MM.1S (cell line): ENCODE results near the gene ABCC9.

ENCODE experiments used
- DNase-seq: peaks from one replicate; pipeline ENCODE4 v3.0.0-alpha.2; 2015
- H2AFZ ChIP-seq: fragments of 300-600 bp; sonication (generic); 2 replicates; pipeline ENCODE4 v1.6.0; 2016; ENCODE audit warnings: antibody characterized with exemption, low read length
- H3F3A ChIP-seq: fragments of 300-600 bp; sonication (generic); 2 replicates; pipeline ENCODE4 v1.6.1; 2016; ENCODE audit warnings: mild to moderate bottlenecking, antibody characterized with exemption, low read length, moderate library complexity, mixed read lengths; ENCODE audit not compliant: insufficient read depth
- H3K27ac ChIP-seq: fragments of 300-600 bp; sonication (generic); 2 replicates; pipeline ENCODE4 v1.5.1; 2016; ENCODE audit warnings: mild to moderate bottlenecking, low read length
- H3K27me3 ChIP-seq: fragments of 300-600 bp; sonication (generic); replicated peaks from 2 replicates; pipeline ENCODE4 v1.6.0; 2016; ENCODE audit warnings: low read length; ENCODE audit not compliant: insufficient read depth
- H3K36me3 ChIP-seq: fragments of 300-600 bp; sonication (generic); replicated peaks from 2 replicates; pipeline ENCODE4 v1.6.1; 2016; ENCODE audit warnings: mild to moderate bottlenecking, low read length, mixed read lengths; ENCODE audit not compliant: insufficient read depth
- H3K4me1 ChIP-seq: fragments of 300-600 bp; sonication (generic); 2 replicates; pipeline ENCODE4 v1.6.1; 2016; ENCODE audit warnings: low read length, mixed read lengths
- H3K4me2 ChIP-seq: fragments of 300-600 bp; sonication (generic); 2 replicates; pipeline ENCODE4 v1.6.0; 2016; ENCODE audit warnings: low read depth, low read length
- H3K4me3 ChIP-seq: fragments of 300-600 bp; sonication (generic); 2 replicates; pipeline ENCODE4 v1.5.1; 2016; ENCODE audit warnings: low read length, mixed read lengths
- H3K79me2 ChIP-seq: fragments of 300-600 bp; sonication (generic); 2 replicates; pipeline ENCODE4 v1.6.1; 2016; ENCODE audit warnings: mixed run types, low read length, mixed read lengths
- H3K9ac ChIP-seq: fragments of 300-600 bp; sonication (generic); 2 replicates; pipeline ENCODE4 v1.6.1; 2016; ENCODE audit warnings: low read length, mixed read lengths
- H3K9me2 ChIP-seq: fragments of 300-600 bp; sonication (generic); replicated peaks from 2 replicates; pipeline ENCODE4 v1.6.1; 2016; ENCODE audit warnings: mild to moderate bottlenecking, low read length, mixed read lengths; ENCODE audit not compliant: insufficient read depth
- H3K9me3 ChIP-seq: fragments of 300-600 bp; sonication (generic); replicated peaks from 2 replicates; pipeline ENCODE4 v1.6.1; 2016; ENCODE audit warnings: mild to moderate bottlenecking, low read length, mixed read lengths; ENCODE audit not compliant: insufficient read depth
- H4K20me1 ChIP-seq: fragments of 300-600 bp; sonication (generic); 2 replicates; pipeline ENCODE4 v1.6.1; 2016; ENCODE audit warnings: mild to moderate bottlenecking, low read length, moderate library complexity, mixed read lengths; ENCODE audit not compliant: insufficient read depth
- CTCF ChIP-seq: fragments of 300-600 bp; sonication (generic); IDR thresholded peaks from 2 replicates; pipeline ENCODE4 v1.5.1; 2016; ENCODE audit warnings: antibody characterized with exemption, low read length, mixed read lengths
- EZH2 ChIP-seq: fragments of 300-600 bp; sonication (generic); optimal IDR thresholded peaks from 2 replicates; pipeline ENCODE3; 2017; ENCODE audit warnings: low read depth, mild to moderate bottlenecking, antibody characterized with exemption, low read length, mixed read lengths
- EZH2phosphoT487 ChIP-seq: fragments of 300-600 bp; sonication (generic); IDR thresholded peaks from 2 replicates; pipeline ENCODE4 v1.6.1; 2018; ENCODE audit warnings: antibody characterized with exemption, low read length

ABCC9 gene

DNA sequence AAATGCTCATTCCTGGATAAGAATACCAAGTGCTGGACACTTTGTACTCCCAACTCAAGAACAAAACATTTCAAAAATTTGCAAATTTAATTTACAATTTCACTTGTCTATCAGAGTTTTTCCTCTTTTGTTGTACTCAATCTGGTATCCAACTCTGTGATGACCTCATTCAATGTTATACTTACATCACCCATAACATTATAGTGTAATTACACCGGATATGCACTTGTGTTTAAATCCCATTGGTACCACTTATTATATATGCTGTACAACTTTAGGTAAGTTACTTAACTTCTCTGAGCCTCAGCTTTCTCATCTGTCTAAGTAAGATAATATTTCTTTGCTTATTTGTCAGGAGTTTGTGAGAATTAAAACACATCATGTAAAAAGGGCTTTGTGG, 90.1 kb downstream of the ABCC9 start:
- TF ChIP-seq EZH2 = no peak
- no peak for TF ChIP-seq EZH2phosphoT487
- TF ChIP-seq CTCF = no peak

DNA sequence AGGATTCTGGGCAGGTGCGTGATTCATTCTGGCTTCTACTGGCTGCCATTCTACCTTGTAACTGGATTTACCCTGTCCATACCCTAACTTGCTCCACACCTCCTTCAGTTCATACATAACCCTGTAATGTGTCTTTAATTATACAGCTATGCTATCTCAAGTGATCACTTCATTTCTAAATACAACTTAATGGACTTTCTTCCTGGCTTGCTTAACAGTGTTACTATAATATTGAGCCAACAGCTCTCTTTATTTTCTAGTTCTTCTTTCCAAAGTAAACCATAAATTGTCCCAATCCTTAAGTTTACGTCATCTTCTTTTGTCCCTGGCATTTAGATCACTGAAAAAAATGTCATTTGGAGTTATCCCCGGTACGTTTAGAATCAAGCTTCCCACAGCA, 90.8 kb downstream of the ABCC9 start:
- no peaks in the 10 kb centered on the region for H3K27me3 ChIP-seq
- H3K9me2 ChIP-seq = no peaks in the 10 kb centered on the region
- no peaks in the 10 kb centered on the region for H3K79me2 ChIP-seq
- no peak for DNase-seq
- H2AFZ ChIP-seq = no peak overlapping the region
- no peaks in the 10 kb centered on the region for H3K4me1 ChIP-seq
- no peak overlapping the region for H3K4me2 ChIP-seq
- no peak overlapping the region for H3K9ac ChIP-seq
- H3F3A ChIP-seq = no peaks in the 10 kb centered on the region
- H3K9me3 ChIP-seq = no peaks in the 10 kb centered on the region
- no peak overlapping the region for H3K27ac ChIP-seq
- no peak overlapping the region for H3K4me3 ChIP-seq
- H4K20me1 ChIP-seq = no peaks in the 10 kb centered on the region
- no peaks in the 10 kb centered on the region for H3K36me3 ChIP-seq
- TF ChIP-seq CTCF = no peak
- TF ChIP-seq EZH2phosphoT487 = no peak
- no peak for TF ChIP-seq EZH2

More for the DNA sequence above, 90.1 kb downstream of the ABCC9 start:
- H3K27me3 ChIP-seq = no peaks in the 10 kb centered on the region
- no peaks in the 10 kb centered on the region for H3K79me2 ChIP-seq
- H3K36me3 ChIP-seq = no peaks in the 10 kb centered on the region
- no peak overlapping the region for H3K4me3 ChIP-seq
- no peak overlapping the region for H3K27ac ChIP-seq
- no peaks in the 10 kb centered on the region for H3K9me3 ChIP-seq
- H2AFZ ChIP-seq = no peak overlapping the region
- no peaks in the 10 kb centered on the region for H4K20me1 ChIP-seq
- H3F3A ChIP-seq = no peaks in the 10 kb centered on the region
- no peak for DNase-seq
- no peak overlapping the region for H3K9ac ChIP-seq
- no peak overlapping the region for H3K4me2 ChIP-seq
- H3K4me1 ChIP-seq = no peaks in the 10 kb centered on the region
- no peaks in the 10 kb centered on the region for H3K9me2 ChIP-seq

DNA sequence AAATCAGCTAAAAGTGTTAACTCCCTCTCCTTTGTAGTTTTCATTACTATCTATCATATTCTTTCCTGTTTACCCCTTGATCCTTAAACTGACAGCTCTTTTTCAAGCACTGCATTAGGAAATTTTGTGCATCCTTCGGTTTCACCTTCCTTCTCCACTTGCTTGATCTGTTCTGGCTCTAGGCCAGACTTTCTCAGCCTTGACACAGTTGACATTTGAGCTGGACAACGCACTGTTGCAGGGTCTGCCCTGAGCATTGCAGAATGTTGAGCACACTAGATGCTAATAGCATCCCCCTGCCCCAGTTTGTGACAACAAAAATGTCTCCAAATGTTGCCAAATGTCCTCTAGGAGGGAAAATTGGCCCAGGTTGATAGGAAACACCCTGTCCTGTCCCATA, 91.3 kb downstream of the ABCC9 start:
- H3K4me2 ChIP-seq = no peak overlapping the region
- no peaks in the 10 kb centered on the region for H3K79me2 ChIP-seq
- no peaks in the 10 kb centered on the region for H3K4me1 ChIP-seq
- H3K27ac ChIP-seq = no peak overlapping the region
- H3K9me2 ChIP-seq = no peaks in the 10 kb centered on the region
- no peak overlapping the region for H3K4me3 ChIP-seq
- H4K20me1 ChIP-seq = no peaks in the 10 kb centered on the region
- no peaks in the 10 kb centered on the region for H3F3A ChIP-seq
- TF ChIP-seq EZH2 (no peak), EZH2phosphoT487 (no peak), CTCF (no peak)
- no peak overlapping the region for H3K9ac ChIP-seq
- H2AFZ ChIP-seq = no peak overlapping the region
- H3K36me3 ChIP-seq = no peaks in the 10 kb centered on the region
- no peaks in the 10 kb centered on the region for H3K9me3 ChIP-seq
- no peak for DNase-seq
- H3K27me3 ChIP-seq = no peaks in the 10 kb centered on the region
